ENCODE data around the gene SHROOM1.

Gene SHROOM1

DNA sequence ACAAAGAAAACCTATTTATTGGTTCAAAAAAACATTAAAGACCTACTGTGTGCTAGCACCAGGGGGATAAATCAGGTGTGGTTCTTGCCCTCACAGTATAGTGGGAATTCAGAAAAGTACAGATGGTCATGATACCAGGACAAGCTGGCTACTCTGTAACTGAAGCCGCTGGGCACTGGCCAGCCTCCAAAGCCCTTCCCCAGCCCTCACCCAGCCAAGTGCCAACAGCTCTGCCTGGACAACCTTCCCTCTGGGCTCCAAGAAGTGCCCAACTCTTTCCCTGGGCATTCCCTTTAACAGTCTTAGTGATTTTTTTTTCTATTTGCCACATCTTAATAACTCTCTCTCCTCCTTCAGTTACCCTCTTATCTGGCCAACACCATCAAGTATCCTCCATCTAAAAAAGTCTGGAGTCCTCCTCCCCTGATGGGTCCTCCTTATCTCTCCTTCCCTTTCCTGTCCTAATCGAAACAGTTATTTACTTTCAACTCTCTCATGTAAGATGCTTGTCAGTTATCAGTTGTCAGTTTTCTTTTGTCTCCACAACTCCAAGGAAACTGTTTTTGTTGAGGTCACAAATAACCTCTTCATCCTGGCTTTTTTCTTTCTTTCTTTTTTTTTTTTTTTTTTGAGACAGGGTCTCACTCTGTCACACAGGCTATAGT lies 40.1 kb downstream of the SHROOM1 start:
- Histone ChIP-seq H3K9me3 (ENCODE audit: insufficient read depth, low read depth, low read length) (no peaks in the 10 kb centered on the region), H3K9ac (ENCODE audit: low read depth, low read length, poor library complexity, severe bottlenecking) (no peak overlapping the region), H3K4me2 (ENCODE audit: low read depth, low read length, poor library complexity, severe bottlenecking) (no peak overlapping the region), H3K79me2 (ENCODE audit: insufficient read depth, low read length) (no peaks in the 10 kb centered on the region), H3K4me1 (ENCODE audit: insufficient read depth, low read length, poor library complexity, severe bottlenecking) (no peaks in the 10 kb centered on the region), H3K4me3 (ENCODE audit: low read length, poor library complexity, severe bottlenecking) (no peak overlapping the region), H3K9me2 (replicated peaks; ENCODE audit: low read depth, low read length) (no peaks in the 10 kb centered on the region), H4K20me1 (ENCODE audit: insufficient read depth, low read length, poor library complexity, severe bottlenecking) (no peaks in the 10 kb centered on the region), H2AFZ (ENCODE audit: low read length) (no peak overlapping the region), H3K27me3 (ENCODE audit: insufficient read depth, low read length, poor library complexity, severe bottlenecking) (no peaks in the 10 kb centered on the region), H3K36me3 (ENCODE audit: insufficient read depth, low read length) (no peaks in the 10 kb centered on the region), H3F3A (ENCODE audit: low read depth) (no peaks in the 10 kb centered on the region)
- TF ChIP-seq EZH2phosphoT487 (IDR thresholded peaks at IDR 0.05; ENCODE audit: borderline replicate concordance): no peak
- TF ChIP-seq, protein P1, sequence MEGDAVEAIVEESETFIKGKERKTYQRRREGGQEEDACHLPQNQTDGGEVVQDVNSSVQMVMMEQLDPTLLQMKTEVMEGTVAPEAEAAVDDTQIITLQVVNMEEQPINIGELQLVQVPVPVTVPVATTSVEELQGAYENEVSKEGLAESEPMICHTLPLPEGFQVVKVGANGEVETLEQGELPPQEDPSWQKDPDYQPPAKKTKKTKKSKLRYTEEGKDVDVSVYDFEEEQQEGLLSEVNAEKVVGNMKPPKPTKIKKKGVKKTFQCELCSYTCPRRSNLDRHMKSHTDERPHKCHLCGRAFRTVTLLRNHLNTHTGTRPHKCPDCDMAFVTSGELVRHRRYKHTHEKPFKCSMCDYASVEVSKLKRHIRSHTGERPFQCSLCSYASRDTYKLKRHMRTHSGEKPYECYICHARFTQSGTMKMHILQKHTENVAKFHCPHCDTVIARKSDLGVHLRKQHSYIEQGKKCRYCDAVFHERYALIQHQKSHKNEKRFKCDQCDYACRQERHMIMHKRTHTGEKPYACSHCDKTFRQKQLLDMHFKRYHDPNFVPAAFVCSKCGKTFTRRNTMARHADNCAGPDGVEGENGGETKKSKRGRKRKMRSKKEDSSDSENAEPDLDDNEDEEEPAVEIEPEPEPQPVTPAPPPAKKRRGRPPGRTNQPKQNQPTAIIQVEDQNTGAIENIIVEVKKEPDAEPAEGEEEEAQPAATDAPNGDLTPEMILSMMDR (conservative IDR thresholded peaks at IDR 0.05; ENCODE audit: low read length): no peak

DNA sequence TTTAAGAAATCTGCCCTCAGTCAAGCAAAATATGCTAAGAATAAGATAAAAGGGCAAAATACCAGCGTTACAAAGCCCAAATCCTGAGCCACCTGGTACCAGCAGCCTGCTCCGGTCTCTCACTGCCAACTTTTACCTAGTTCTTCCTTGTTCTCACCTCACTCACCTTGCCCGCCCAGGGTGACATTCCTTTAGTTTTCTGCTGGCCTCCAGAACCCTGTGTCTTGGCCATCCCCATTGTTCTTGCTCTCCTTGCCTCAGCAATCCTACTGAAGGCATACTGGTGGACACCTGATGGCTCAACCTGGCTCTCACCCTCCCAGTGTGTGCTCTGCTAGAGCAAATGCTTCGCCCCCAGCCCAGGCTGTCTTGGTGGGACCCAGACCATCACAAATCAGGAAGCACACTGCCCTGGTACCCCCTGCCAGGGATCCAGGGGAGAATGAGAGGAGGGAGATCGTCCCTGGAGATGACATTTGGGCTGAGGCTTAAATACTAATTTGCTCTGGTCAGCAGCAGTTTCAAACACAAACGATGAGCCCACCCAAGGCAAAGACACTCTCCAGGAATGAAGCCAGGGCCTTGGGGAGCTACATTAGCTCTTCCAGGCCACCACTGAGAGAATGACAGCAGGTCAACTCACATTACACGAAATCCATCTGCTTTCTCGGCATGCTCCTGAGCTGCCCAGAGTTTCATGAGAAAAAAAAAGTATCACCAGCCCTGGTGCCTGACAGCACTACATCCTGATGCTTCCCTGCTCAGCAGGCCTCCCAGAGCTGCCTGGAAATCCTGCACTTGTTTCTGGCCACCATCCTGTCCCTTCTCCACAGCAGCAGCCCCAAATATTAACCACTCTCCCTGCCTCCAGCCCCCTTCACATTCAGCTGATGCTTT lies 41.2 kb downstream of the SHROOM1 start:
- Histone ChIP-seq H4K20me1 (ENCODE audit: insufficient read depth, low read length, poor library complexity, severe bottlenecking) (no peaks in the 10 kb centered on the region), H3K9me3 (ENCODE audit: insufficient read depth, low read depth, low read length) (no peaks in the 10 kb centered on the region), H3K27me3 (ENCODE audit: insufficient read depth, low read length, poor library complexity, severe bottlenecking) (no peaks in the 10 kb centered on the region), H3K4me1 (ENCODE audit: insufficient read depth, low read length, poor library complexity, severe bottlenecking) (no peaks in the 10 kb centered on the region), H3K9me2 (replicated peaks; ENCODE audit: low read depth, low read length) (no peaks in the 10 kb centered on the region), H3K79me2 (ENCODE audit: insufficient read depth, low read length) (no peaks in the 10 kb centered on the region), H3K4me3 (ENCODE audit: low read length, poor library complexity, severe bottlenecking) (no peak overlapping the region), H3K36me3 (ENCODE audit: insufficient read depth, low read length) (no peaks in the 10 kb centered on the region), H2AFZ (ENCODE audit: low read length) (no peak overlapping the region), H3F3A (ENCODE audit: low read depth) (no peaks in the 10 kb centered on the region), H3K4me2 (ENCODE audit: low read depth, low read length, poor library complexity, severe bottlenecking) (no peak overlapping the region), H3K9ac (ENCODE audit: low read depth, low read length, poor library complexity, severe bottlenecking) (no peak overlapping the region)
- TF ChIP-seq EZH2phosphoT487 (IDR thresholded peaks at IDR 0.05; ENCODE audit: borderline replicate concordance): no peak
- TF ChIP-seq, protein P1 (conservative IDR thresholded peaks at IDR 0.05; ENCODE audit: low read length): no peak

DNA sequence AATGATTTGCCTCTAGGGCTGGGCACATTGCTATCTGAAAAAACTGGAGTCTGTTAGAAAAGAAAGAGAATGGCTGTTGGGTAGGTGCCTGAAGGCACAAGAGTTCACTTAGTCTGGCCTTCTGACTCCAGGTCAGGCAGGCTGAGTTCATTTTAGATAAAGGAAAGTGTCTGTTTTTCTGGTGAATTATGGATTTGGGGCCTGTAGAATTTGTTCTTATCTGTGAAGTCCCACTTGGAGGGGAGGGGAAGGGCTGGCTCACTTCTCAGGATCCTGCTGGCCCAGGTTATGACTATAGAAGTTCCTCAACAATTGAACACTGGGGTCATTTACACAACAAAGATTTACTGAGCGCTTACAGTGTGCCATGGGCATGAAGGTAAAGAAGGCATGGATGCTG lies 41.9 kb downstream of the SHROOM1 start:
- Histone ChIP-seq H3K79me2 (ENCODE audit: insufficient read depth, low read length) (no peaks in the 10 kb centered on the region), H3K9me3 (ENCODE audit: insufficient read depth, low read depth, low read length) (no peaks in the 10 kb centered on the region), H3K4me3 (ENCODE audit: low read length, poor library complexity, severe bottlenecking) (no peak overlapping the region), H3K9ac (ENCODE audit: low read depth, low read length, poor library complexity, severe bottlenecking) (no peak overlapping the region), H3K27me3 (ENCODE audit: insufficient read depth, low read length, poor library complexity, severe bottlenecking) (no peaks in the 10 kb centered on the region), H2AFZ (ENCODE audit: low read length) (no peak overlapping the region), H3K4me2 (ENCODE audit: low read depth, low read length, poor library complexity, severe bottlenecking) (no peak overlapping the region), H3K4me1 (ENCODE audit: insufficient read depth, low read length, poor library complexity, severe bottlenecking) (no peaks in the 10 kb centered on the region), H4K20me1 (ENCODE audit: insufficient read depth, low read length, poor library complexity, severe bottlenecking) (no peaks in the 10 kb centered on the region), H3K9me2 (replicated peaks; ENCODE audit: low read depth, low read length) (no peaks in the 10 kb centered on the region), H3F3A (ENCODE audit: low read depth) (no peaks in the 10 kb centered on the region), H3K36me3 (ENCODE audit: insufficient read depth, low read length) (no peaks in the 10 kb centered on the region)
- no peak for TF ChIP-seq EZH2phosphoT487 (IDR thresholded peaks at IDR 0.05; ENCODE audit: borderline replicate concordance)
- TF ChIP-seq, protein P1 (conservative IDR thresholded peaks at IDR 0.05; ENCODE audit: low read length): no peak

Data from Loucy (cell line).